Measurements from ENCODE around the gene SYNJ2.
A peak's percentile ranks its signal among the peaks of the same experiment; 100 is the strongest.

The SYNJ2 gene

DNA sequence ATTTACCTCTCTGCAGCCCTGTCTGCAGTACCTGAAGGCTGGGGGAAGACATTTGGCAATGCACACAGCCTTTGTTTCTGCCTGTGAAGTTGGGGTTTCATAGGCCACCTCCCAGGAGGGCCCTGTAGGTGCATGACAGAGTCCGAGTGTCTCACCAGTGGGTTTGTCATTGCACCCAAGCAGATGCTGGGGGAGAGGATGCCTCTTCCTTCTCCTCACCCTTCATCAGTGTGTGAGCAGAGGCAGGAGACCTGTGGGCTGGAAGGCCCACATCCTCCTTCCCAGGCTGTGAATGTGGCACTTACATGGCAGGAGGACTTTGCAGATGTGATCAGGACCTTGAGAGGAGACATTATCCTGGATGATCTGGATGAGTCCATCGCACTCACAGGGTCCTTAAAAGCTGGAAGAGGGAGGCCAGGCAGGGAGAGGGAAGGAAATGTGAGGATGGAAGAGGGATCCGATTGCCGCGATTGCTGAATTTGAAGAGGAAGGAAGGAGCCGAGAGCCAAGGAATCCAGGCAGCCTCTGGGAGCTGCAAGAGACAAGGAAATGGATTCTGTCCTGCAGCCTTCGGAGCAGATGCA, 30.4 kb downstream of the SYNJ2 start:
- peaks cover 5 to 6% of the 10 kb centered on the region in 2 donors for H3K4me1 ChIP-seq (ENCODE audit: control insufficient read depth in 2 of 2, insufficient read depth in 2 of 2, low read length in 2 of 2)
- H3K36me3 ChIP-seq (ENCODE audit: control insufficient read depth in 2 of 2, insufficient read depth in 2 of 2, low read length in 2 of 2): no peaks in the 10 kb centered on the region
- peak overlapping the region in 1 of 2 donors; percentile 5 for H3K27ac ChIP-seq (ENCODE audit: low read depth in 2 of 2, low read length in 2 of 2)
- no peak overlapping the region for H3K9ac ChIP-seq (ENCODE audit: low read depth in 1 of 2, low read length in 2 of 2)
- no peak overlapping the region for H3K4me3 ChIP-seq (ENCODE audit: low read length in 2 of 2)
- no peaks in the 10 kb centered on the region for H3K9me3 ChIP-seq (ENCODE audit: control insufficient read depth in 2 of 2, low read length in 2 of 2)
- H3K27me3 ChIP-seq (ENCODE audit: control insufficient read depth in 2 of 2, insufficient read depth in 2 of 2, low read length in 2 of 2): no peaks in the 10 kb centered on the region

GRCh38 chr6:158013904-158014504, 32.3 kb downstream of the SYNJ2 start:
- no peaks in the 10 kb centered on the region for H3K27me3 ChIP-seq (ENCODE audit: control insufficient read depth in 2 of 2, insufficient read depth in 2 of 2, low read length in 2 of 2)
- no peak overlapping the region for H3K9ac ChIP-seq (ENCODE audit: low read depth in 1 of 2, low read length in 2 of 2)
- H3K9me3 ChIP-seq (ENCODE audit: control insufficient read depth in 2 of 2, low read length in 2 of 2): no peaks in the 10 kb centered on the region
- H3K36me3 ChIP-seq (ENCODE audit: control insufficient read depth in 2 of 2, insufficient read depth in 2 of 2, low read length in 2 of 2): peaks cover 4 to 5% of the 10 kb centered on the region in 2 donors
- no peak overlapping the region for H3K27ac ChIP-seq (ENCODE audit: low read depth in 2 of 2, low read length in 2 of 2)
- H3K4me3 ChIP-seq (ENCODE audit: low read length in 2 of 2): no peak overlapping the region
- peaks cover 3 to 7% of the 10 kb centered on the region in 2 donors for H3K4me1 ChIP-seq (ENCODE audit: control insufficient read depth in 2 of 2, insufficient read depth in 2 of 2, low read length in 2 of 2)

DNA sequence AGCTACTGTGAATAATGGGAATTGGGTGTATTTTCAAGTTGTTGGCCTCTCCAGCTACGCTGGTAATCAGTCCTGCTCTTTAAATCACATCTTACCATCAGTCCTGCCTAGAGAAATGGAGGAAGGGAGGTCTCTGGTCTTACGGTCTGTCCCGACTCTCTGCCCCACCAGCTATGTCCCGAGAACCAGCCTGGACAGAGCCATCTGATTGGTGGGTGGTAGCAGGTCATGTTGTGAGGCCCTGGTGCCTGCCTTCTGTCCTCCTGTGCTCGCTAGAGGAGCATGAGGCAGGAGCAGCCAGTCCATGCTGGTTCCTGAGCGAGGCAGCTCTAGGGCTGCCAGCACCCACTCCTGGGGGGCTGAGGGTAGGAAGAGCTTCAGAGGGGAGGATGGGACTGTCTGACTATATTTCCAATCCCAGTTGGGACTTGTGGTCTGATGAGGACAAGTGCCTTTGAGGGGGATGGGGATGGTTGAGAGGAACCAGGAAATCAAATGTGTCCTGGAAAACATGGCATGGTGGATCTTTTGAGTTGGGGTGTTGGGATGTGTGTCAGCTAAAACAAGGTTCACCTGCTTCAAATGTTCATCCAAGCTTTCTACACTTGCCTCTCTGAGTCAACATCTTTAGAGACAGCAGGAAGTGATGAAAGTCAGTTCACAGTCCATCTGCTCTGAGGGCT, 33.0 kb downstream of the SYNJ2 start:
- Histone ChIP-seq H3K27ac (ENCODE audit: low read depth in 2 of 2, low read length in 2 of 2) (no peak overlapping the region), H3K4me1 (ENCODE audit: control insufficient read depth in 2 of 2, insufficient read depth in 2 of 2, low read length in 2 of 2) (peaks cover 2 to 7% of the 10 kb centered on the region in 2 donors), H3K9me3 (ENCODE audit: control insufficient read depth in 2 of 2, low read length in 2 of 2) (no peaks in the 10 kb centered on the region), H3K4me3 (ENCODE audit: low read length in 2 of 2) (no peak overlapping the region), H3K36me3 (ENCODE audit: control insufficient read depth in 2 of 2, insufficient read depth in 2 of 2, low read length in 2 of 2) (peaks cover 4 to 6% of the 10 kb centered on the region in 2 donors), H3K9ac (ENCODE audit: low read depth in 1 of 2, low read length in 2 of 2) (no peak overlapping the region), H3K27me3 (ENCODE audit: control insufficient read depth in 2 of 2, insufficient read depth in 2 of 2, low read length in 2 of 2) (no peaks in the 10 kb centered on the region)

DNA sequence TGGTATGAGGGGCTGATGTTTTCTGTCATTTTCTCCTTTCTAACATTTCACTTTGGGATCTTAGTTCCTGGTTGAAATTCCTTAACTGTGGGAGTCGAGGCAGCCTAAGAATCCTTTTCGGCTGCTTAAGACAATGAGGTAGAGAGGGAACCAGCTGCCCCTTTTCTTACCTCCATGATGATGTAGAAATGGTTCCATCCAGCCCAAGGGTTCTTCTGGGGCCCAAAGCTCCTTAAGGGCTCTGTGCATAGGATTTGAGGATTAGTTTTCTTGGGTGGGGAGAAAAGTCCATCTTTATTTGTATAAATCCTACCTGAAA, 33.5 kb downstream of the SYNJ2 start:
- H3K9ac ChIP-seq (ENCODE audit: low read depth in 1 of 2, low read length in 2 of 2): no peak overlapping the region
- H3K4me3 ChIP-seq (ENCODE audit: low read length in 2 of 2): no peak overlapping the region
- no peaks in the 10 kb centered on the region for H3K9me3 ChIP-seq (ENCODE audit: control insufficient read depth in 2 of 2, low read length in 2 of 2)
- peaks cover 0 to 6% of the 10 kb centered on the region in 2 donors for H3K4me1 ChIP-seq (ENCODE audit: control insufficient read depth in 2 of 2, insufficient read depth in 2 of 2, low read length in 2 of 2)
- peaks cover 8 to 10% of the 10 kb centered on the region in 2 donors for H3K36me3 ChIP-seq (ENCODE audit: control insufficient read depth in 2 of 2, insufficient read depth in 2 of 2, low read length in 2 of 2)
- H3K27ac ChIP-seq (ENCODE audit: low read depth in 2 of 2, low read length in 2 of 2): no peak overlapping the region
- no peaks in the 10 kb centered on the region for H3K27me3 ChIP-seq (ENCODE audit: control insufficient read depth in 2 of 2, insufficient read depth in 2 of 2, low read length in 2 of 2)

DNA sequence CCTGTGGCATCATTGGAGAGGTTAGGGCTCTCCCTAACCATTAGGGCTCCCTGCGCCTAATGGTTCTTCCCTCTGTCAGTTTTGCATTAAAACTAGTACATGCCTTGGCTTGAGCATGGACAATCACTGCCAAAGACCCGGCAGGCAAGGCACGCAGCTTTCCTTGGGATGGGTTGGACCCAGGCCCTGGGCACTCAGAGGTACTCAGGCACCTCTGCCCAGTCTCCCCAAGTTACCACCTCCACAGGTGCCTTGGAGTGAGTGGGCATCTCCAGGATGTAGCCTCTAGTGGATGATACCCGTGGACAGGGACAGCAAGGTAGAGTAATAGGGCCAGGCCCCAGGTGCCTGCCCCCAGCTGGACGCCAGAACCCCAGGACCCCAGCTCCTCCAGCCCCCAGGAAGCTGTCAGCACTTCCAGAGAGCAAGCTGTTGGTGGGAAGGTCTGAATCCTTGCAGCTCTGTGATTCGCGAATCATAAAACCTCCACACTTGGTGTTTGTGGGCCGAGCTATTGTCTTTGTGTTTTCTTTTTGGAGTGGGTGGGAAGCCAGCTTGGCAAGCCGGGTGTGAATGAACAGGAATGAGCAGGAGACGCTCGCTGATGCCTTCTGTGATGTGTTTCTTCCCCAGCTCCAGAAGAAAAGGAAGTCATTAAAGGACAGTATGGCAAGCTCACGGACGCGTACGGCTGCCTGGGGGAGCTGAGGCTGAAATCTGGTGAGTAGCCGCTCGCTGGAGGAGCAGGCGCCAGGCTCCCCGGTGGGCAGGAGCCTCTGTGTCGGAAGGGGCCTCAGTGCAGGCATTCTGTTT, 35.1 kb downstream of the SYNJ2 start:
- Histone ChIP-seq H3K27me3 (ENCODE audit: control insufficient read depth in 2 of 2, insufficient read depth in 2 of 2, low read length in 2 of 2) (no peaks in the 10 kb centered on the region), H3K36me3 (ENCODE audit: control insufficient read depth in 2 of 2, insufficient read depth in 2 of 2, low read length in 2 of 2) (peaks cover 12 to 16% of the 10 kb centered on the region in 2 donors), H3K9me3 (ENCODE audit: control insufficient read depth in 2 of 2, low read length in 2 of 2) (no peaks in the 10 kb centered on the region), H3K4me3 (ENCODE audit: low read length in 2 of 2) (no peak overlapping the region), H3K4me1 (ENCODE audit: control insufficient read depth in 2 of 2, insufficient read depth in 2 of 2, low read length in 2 of 2) (peaks cover 0 to 6% of the 10 kb centered on the region in 2 donors), H3K27ac (ENCODE audit: low read depth in 2 of 2, low read length in 2 of 2) (no peak overlapping the region), H3K9ac (ENCODE audit: low read depth in 1 of 2, low read length in 2 of 2) (no peak overlapping the region)

- peaks cover 12 to 17% of the 10 kb centered on the region in 2 donors for H3K36me3 ChIP-seq (ENCODE audit: control insufficient read depth in 2 of 2, insufficient read depth in 2 of 2, low read length in 2 of 2)
- peaks cover 0 to 6% of the 10 kb centered on the region in 2 donors for H3K4me1 ChIP-seq (ENCODE audit: control insufficient read depth in 2 of 2, insufficient read depth in 2 of 2, low read length in 2 of 2)
- no peak overlapping the region for H3K27ac ChIP-seq (ENCODE audit: low read depth in 2 of 2, low read length in 2 of 2)
- no peaks in the 10 kb centered on the region for H3K9me3 ChIP-seq (ENCODE audit: control insufficient read depth in 2 of 2, low read length in 2 of 2)
- H3K9ac ChIP-seq (ENCODE audit: low read depth in 1 of 2, low read length in 2 of 2): no peak overlapping the region
- H3K27me3 ChIP-seq (ENCODE audit: control insufficient read depth in 2 of 2, insufficient read depth in 2 of 2, low read length in 2 of 2): no peaks in the 10 kb centered on the region
- no peak overlapping the region for H3K4me3 ChIP-seq (ENCODE audit: low read length in 2 of 2)
Observed at GRCh38 chr6:158017621-158018040, 36.0 kb downstream of the SYNJ2 start.

DNA sequence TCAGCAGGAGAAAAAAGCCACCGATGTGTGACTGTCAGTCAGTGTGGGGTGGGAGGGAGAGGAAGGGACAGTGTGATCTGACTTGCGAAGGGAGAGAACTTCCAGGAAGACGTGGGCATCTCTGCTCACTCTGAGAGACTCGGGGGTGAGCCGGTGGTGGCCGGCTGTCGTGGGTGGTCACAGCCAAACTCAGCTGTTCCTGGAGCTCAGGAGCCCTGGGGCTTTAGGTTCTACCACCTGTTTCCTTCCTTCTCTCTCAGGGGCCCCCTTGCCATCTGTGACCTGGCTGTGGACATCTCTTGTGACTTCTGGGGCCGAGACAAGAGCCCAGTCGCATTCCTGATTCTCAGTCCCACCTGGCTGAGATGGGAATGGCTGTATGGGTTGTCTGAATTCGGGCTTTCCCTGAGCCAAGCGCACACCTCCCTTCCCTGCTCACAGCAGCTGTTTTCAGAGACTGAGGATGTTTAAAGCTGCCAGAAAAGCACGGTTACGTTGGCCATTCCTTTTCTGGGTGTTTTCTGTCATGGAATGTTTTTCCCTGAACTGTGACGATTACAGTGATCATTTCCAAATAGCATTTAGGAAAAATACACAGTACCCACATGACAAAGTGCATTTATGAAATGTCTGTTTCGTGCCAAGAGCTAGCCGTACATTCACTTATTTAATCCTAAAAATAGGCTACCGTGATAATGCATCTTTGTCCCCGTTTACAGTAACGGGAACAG, 36.5 kb downstream of the SYNJ2 start:
- no peaks in the 10 kb centered on the region for H3K27me3 ChIP-seq (ENCODE audit: control insufficient read depth in 2 of 2, insufficient read depth in 2 of 2, low read length in 2 of 2)
- no peaks in the 10 kb centered on the region for H3K9me3 ChIP-seq (ENCODE audit: control insufficient read depth in 2 of 2, low read length in 2 of 2)
- no peak overlapping the region for H3K27ac ChIP-seq (ENCODE audit: low read depth in 2 of 2, low read length in 2 of 2)

GRCh38 chr6:158018851-158019361, 37.2 kb downstream of the SYNJ2 start:
- Histone ChIP-seq H3K4me3 (ENCODE audit: low read length in 2 of 2) (no peak overlapping the region), H3K9ac (ENCODE audit: low read depth in 1 of 2, low read length in 2 of 2) (no peak overlapping the region), H3K4me1 (ENCODE audit: control insufficient read depth in 2 of 2, insufficient read depth in 2 of 2, low read length in 2 of 2) (peaks cover 0 to 6% of the 10 kb centered on the region in 2 donors), H3K36me3 (ENCODE audit: control insufficient read depth in 2 of 2, insufficient read depth in 2 of 2, low read length in 2 of 2) (peaks cover 12 to 18% of the 10 kb centered on the region in 2 donors), H3K27me3 (ENCODE audit: control insufficient read depth in 2 of 2, insufficient read depth in 2 of 2, low read length in 2 of 2) (no peaks in the 10 kb centered on the region), H3K9me3 (ENCODE audit: control insufficient read depth in 2 of 2, low read length in 2 of 2) (no peaks in the 10 kb centered on the region), H3K27ac (ENCODE audit: low read depth in 2 of 2, low read length in 2 of 2) (peak overlapping the region in 1 of 2 donors; percentile 16)

More for the DNA sequence above, 36.5 kb downstream of the SYNJ2 start:
- H3K36me3 ChIP-seq (ENCODE audit: control insufficient read depth in 2 of 2, insufficient read depth in 2 of 2, low read length in 2 of 2): peaks cover 12 to 18% of the 10 kb centered on the region in 2 donors
- H3K9ac ChIP-seq (ENCODE audit: low read depth in 1 of 2, low read length in 2 of 2): no peak overlapping the region
- no peak overlapping the region for H3K4me3 ChIP-seq (ENCODE audit: low read length in 2 of 2)
- peaks cover 0 to 6% of the 10 kb centered on the region in 2 donors for H3K4me1 ChIP-seq (ENCODE audit: control insufficient read depth in 2 of 2, insufficient read depth in 2 of 2, low read length in 2 of 2)

DNA sequence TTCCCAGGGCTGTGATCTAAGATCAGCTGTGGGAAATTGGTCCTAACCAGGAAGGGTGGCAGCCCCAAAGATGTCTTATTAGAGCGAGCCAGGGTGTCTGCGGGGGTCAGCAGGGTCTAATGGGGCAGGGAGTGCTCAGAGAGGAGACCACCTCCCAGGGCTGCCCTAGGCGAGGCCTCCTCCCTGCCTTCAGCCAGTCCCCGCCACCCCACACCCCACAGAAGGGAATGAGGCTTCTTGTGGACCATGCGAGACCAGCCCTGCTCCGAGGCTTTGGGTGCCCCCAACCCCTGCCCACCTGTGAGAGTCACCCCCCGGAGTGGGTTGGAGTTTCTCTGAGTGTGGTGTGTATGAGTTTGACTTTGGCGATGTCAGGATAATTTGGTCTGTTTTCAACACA, 37.8 kb downstream of the SYNJ2 start:
- peaks cover 12 to 18% of the 10 kb centered on the region in 2 donors for H3K36me3 ChIP-seq (ENCODE audit: control insufficient read depth in 2 of 2, insufficient read depth in 2 of 2, low read length in 2 of 2)
- H3K9me3 ChIP-seq (ENCODE audit: control insufficient read depth in 2 of 2, low read length in 2 of 2): no peaks in the 10 kb centered on the region
- H3K27ac ChIP-seq (ENCODE audit: low read depth in 2 of 2, low read length in 2 of 2): peak overlapping the region in 1 of 2 donors; percentile 16
- H3K9ac ChIP-seq (ENCODE audit: low read depth in 1 of 2, low read length in 2 of 2): no peak overlapping the region
- no peak overlapping the region for H3K4me3 ChIP-seq (ENCODE audit: low read length in 2 of 2)
- peaks cover 0 to 6% of the 10 kb centered on the region in 2 donors for H3K4me1 ChIP-seq (ENCODE audit: control insufficient read depth in 2 of 2, insufficient read depth in 2 of 2, low read length in 2 of 2)
- H3K27me3 ChIP-seq (ENCODE audit: control insufficient read depth in 2 of 2, insufficient read depth in 2 of 2, low read length in 2 of 2): no peaks in the 10 kb centered on the region

All from mucosa of rectum (tissue), 2 donors.